Stimulated activated CD4-positive, alpha-beta T cell treated with anti-CD3 and anti-CD28 coated beads, Interleukin-1b, Interleukin-23, amount 100 ng/mL, for 1 hour (primary cell): ENCODE results near the gene RAPGEF3.

Experiments used
- DNase-seq, 2 donors: peaks; one replicate each; pipeline ENCODE4 v3.0.0-alpha.2; 2020; ENCODE audit warnings: low read depth in 2 of 2

Gene RAPGEF3

DNA sequence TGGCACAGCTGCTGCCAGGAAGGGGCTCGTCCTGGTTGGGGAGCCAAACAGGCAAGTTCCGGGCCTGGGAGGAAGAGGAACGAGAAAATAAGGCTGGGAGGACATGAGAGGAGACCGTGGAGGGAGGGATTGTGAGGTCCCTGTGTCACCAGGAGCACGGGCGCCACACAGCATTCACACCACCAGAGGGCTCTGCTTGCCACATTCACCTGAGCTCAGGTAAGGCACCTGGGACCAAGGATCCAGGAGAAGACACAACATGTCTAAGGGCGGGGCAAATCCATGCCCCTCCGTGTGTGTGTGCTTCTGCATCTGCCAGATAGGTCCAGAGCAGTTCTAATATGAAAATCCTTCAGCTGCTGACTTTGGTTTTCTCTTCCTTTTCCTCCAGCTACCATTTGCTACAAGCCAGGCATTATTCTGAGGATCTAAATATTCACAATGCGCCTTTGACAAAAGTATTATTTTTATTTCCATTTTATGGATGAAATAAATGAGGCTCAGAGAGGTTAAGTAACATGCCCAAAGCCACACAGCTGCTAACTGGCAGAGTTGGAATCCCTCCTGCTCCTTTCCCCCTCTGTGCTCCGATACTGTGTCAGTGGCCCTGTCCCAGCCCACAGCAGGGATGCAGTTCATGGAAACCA, 14.6 kb downstream of the RAPGEF3 start:
- DNase-seq = peak; percentile 29 to 33

DNA sequence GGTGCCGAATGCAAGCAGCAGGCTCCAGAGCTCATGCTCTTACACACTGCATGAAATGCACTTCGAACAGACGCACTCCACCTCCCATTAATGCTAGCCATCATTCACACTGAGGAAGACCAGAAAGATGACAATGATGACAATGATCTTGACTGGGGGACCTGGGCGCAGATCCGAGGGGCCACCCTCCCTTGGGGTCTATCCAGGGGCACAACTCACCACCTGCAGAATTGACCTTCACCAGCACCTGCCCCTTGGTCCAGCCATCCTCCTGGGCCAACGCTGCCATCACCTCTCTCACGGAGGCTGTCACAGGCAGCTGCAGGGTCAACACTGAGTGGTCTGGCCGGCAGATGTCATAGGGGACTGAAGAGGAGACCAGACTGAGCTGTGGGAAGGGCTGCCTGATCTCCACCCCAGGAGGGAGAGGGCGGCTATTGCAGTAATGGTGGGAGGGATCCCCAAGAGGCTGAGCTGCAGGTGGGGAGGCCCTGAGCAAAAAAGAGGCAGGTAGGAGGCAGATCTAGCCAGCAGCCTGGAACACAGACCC, 15.3 kb downstream of the RAPGEF3 start:
- no peak for DNase-seq

DNA sequence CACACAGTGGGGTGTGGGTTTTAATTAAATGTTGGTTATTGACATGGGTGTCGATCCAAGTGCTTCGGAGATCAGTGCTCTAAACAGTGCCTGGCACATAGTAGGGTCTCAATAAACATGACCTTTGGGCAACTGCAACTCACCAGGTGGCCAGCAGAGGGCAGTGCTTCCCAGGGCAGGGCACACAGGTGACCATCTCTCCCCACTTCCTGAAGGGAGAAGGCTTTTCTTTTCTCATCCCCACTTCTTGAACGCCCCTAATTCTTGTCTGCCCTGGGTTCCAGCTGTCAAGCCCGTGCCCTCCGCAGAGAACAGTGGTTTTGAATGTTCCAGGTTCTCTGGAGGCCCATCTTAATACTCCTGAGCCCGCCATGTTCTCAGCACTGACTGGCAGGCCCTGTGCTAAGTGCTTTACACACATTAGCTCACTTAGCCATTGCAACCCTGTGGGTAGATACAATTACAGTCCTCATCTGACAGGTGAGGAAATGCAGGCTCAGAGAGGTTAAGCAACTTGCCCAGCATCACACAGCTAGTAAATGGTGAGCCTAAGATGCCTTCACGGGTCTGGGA, 16.3 kb downstream of the RAPGEF3 start:
- DNase-seq = peak; percentile 41 to 63

DNA sequence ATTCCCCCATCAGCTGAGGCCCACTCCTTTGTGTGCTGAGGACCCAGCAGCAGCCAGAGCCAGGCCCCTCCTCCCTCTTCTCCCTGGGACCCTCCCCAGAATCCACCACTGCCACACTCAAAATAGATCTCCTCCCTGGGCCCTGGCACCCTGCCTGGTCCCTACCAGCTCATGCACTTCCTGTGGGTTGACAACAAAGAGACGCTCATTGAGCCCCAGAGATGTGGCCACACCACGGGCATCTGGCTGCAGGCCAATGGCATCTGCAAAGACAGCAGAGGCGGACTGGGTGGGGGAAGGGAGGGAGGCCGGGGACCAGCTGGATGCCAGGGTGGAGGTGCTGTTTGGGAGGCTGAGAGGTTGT, 17.4 kb downstream of the RAPGEF3 start:
- DNase-seq = peak in 1 of 2 donors; percentile 31

DNA sequence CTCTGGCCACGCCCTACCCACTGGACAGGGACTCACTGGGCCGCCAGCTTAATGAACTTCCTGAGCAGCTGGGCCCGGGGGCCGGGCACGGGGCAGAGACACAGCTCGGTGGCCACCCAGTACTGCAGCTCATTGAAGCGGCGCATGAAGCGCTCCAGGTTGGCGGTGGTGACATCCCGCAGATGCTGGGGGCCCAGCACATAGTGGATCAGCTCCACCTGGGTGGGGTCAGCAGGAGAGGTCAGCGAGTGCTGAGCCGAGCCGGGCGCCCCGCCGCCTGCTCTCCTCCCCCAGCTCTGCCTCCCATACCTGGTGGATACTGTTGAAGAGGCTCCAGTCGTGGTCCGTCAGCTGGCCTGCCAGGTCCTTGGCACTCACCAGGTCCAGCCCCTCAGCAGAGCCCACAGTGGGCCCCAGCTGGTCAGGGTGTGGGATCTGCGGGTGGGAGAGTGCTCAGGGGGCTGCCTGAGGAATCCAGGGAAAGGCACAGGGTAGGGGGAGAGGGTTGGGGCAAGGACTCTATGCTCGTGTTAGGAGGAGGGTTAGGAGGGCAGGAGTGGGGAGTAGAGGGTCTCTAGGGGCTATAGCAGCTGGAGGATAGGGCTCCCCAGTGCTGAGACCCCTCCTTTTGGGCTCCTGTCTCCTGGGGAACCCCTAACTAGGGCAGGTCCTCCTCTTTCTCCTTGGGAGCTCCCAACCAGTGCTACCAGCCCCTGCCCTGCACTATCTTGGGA, 17.9 kb downstream of the RAPGEF3 start:
- DNase-seq = no peak

DNA sequence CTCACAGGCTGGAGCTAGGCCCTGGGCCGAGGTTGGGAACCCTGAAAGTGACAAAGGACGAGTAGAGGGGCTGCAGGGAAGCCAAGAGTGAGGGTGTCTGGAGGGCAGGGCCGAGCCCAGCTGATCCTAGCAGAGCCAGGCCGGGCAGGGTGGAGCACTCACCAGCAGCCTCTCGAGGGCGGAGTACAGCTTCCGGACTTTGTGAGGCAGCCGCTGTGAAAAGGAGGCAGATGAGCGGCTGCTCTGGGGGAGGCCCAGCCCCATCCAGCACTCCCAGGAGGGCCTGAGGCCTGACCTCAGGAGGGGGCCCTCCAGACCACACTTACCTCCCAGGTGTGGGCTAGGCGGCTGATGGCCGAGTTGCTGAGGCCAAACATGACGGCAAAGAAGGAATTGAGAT, 18.7 kb downstream of the RAPGEF3 start:
- no peak for DNase-seq

DNA sequence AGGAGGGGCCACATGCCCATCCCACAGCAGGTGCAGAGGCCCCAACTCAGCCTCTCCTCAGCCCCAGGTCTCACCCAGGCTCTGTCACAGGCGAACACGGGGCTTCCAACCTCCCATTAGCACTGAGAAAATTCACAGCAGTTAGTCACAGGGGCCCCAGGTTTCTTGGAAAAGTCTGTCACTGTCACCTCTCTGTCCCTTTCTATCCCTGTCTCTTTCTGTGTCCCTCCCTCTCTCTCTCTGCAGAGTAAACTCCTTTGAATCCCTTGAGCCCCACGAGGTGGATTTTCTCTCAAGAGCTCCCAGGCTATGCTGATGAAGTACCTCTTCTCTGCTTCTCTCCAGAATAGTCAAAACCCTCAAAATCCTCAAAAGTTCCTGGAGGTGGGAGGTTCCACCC, 19.4 kb downstream of the RAPGEF3 start:
- no peak for DNase-seq

DNA sequence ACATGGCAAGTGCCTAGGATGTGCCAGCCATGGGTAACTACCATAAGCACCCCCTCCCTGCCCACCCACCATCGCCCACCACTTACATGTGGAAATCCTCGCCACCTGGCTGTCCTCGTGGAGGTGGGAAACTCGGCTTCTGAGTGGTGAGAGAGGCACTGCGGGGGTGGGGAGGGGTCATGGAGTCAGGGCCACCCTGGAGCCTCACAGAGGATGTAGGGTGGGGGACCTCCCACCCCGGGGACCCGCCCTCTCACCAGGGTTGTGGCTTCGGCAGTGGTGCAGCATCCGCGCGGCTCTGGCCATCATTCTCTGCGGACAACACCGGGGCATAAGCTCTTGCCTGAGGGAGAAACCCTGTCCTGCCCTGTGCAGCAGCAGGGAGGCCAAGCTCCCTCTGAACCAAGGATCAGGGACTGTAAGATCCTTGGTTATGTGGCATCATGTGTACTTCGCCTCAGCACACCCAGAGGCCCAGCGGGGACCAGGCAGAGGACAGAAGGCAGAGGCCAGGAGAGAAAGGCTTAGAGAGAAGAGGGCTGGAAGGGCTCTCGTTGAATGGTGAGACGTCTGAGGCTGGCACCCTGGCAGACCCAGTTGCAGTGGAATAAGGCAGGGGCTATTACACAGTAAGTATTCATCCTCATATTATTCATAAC, 20.6 kb downstream of the RAPGEF3 start:
- no peak for DNase-seq

DNA sequence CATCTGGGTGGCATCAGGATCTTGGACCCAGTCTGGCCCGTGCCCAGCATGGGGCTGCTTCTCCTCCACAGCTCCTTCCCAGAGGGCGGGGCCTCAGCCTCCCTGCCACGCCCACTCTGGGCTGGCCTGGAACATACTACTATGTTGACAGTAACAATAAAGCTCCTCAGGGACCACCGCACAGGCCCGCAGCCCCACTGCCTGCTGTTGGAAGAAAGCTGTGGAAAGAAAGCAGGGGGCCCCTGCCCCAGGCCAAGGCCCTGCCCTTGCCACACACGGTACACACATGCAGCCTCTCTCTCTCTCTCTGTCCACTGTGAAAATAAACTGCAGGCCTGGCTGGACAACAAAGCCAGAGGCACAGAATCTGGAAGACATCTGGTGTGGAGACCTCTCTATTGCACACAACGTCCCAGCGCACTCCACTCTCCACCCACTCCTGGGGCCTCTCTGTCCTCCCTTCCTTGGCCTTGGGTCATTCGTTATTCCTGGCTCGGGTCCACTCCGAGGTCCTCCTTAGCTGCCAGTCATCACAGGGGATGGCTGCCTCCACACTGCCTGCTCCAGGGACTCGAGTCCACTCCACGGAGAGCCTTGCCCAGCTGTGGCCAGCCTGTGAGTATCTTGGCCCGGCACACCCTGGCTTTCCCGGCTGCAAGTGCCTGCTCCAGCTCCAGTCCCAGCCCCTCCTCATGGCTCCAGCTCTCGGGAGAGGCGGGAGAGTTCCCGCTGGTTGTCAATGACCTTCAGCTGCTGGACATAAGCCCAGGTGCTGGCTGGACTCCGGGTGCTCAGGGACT, 21.6 kb downstream of the RAPGEF3 start:
- DNase-seq = no peak

DNA sequence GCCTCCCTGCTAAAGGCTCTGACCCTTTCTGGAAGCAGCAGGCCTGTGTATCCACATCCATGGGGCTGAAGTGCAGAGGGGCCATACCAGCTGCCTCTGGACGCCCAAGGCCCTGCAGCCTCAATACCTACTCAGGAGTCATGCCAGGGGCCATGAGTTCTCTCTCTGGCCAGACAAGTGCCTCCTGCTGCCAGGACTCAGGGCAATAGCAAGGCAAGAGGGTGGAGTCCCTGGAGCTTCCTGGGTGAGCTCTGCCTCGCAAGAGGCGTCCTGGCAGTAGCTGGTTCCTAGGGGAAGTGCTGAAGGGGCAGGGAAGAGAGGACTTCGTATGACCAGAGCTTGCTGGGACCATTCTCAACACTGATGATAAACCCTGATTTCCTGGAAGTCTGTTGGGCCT, 22.5 kb downstream of the RAPGEF3 start:
- no peak for DNase-seq

DNA sequence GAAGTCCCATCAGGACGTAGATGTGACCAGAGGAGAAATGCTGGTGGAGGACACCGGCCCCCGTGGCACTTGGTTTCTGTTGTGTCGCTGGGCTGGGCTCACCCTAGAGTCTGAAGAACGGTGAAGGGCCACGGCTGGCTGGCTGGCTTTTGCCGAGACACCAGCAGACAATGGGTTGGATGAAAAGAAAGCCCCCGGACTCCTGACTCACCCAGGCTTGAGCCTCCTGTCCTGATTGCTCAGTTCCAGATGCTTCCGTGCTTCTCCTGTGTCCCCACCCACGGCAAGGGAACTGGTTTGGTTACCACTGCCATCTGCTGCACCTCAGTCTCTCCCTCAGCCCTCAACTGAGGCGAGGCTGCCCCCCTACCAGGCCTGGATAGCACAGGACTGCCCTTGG, 23.0 kb downstream of the RAPGEF3 start:
- no peak for DNase-seq

DNA sequence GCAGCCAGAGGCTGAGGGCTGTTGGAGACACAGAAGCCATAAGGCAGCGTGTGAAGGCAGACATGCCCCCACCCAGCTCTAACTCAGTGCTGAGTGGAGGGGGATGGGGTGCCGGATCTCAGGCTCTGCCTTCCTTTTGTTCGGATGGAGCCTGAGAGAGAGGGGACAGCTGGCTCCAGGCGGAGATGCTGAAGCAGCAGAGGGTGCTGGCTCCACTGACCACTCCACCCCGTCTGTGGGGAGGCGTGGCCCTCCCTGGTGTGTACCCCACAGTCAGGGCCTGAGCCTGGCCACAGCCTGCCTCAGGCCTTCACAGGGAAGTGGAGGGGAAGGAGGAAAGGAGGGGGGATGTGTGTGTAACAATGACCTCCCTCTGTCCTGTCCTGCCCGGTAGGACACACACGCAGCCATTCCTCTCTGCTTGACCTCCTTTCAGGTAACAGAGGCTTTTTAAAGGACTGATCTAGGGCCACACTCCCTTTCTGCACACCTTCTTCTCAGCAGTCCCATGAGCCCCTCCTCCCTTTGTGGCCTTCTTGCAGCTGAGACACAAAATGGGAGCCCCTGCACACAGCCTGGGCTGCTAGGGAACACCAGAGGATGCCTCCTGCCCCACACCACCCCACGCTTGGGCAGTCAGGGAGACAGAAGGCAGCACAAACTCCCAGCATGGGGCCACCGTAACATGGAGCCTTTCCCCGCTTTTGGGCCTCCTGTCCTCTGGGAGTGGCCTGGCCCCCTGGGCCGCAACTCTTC, 23.8 kb downstream of the RAPGEF3 start:
- DNase-seq = no peak

DNA sequence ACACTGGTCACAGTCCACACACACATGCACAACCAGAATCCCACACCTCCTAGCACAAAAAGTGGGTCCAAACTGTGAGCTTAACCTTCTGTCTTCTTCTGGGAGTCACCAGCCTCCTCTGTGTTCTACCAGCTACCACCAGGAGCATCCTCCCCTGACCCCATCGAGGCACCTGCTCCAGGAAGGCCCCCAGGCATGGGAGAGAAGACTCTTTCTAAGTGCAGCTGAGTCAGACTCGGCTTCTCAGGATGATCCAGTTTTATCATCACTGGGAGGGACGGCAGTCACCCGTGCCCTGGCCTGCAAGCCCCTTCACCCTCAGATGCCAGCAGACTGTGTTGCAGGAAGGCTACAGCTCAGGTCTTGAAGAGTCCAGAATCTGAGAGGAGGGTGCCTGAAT, 25.5 kb downstream of the RAPGEF3 start:
- no peak for DNase-seq

DNA sequence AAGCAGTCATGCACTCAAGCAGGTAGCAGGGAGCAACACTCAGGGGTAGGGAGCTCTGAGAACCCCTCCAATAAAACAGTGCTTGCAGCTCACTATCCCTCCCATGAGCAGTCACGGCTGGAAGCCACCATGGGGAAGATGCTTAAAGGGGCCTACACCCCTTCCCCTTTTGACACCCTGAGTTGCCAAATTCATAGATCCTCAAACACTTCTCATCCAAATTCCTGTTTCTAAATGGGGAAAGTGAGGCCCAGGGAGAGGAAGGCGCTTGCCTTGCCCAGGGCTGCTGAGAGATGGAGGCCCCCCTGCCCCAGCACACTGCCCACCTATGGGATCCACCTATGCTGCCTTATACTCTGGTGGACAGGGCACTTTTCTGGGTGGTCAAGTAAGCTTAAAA, 26.2 kb downstream of the RAPGEF3 start:
- no peak for DNase-seq

DNA sequence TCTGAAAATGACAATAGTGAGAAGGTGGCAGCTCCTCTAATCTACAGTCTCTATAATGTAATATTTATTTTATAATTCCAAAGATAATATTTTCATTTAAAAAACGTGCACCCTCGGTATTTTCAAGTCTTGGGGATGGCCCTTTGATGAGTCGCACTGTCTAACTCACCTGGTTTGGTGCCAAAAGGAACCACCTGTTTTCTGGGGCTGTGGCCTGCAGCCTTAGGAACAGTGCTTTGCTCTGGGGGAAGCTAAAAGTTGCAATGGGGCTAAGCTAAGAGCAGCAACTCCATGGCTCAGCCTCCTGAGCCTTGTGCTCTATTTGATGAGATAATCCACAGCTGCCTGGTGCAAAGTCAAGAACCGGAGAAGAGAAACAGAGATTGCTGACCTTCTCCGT, 27.0 kb downstream of the RAPGEF3 start:
- DNase-seq = no peak

DNA sequence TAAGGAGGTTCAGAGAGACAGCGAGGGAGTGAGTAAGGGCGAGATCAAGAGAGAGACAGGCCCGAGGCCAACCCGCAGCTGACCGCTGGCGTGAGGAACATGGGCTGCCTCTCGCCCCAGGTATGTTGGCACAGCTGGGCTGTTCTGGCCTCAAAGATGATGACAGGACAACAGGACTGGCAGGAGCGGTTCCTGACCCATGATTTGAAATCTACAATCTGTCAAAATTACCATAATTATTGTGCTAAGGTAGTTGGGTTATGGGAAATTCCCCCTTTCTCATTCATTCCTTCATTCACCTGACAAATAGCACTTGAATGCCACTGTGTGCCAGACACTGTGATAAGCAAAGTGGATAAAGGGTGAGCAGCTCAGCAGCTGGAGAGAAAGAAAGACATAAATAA, 28.3 kb downstream of the RAPGEF3 start:
- no peak for DNase-seq

DNA sequence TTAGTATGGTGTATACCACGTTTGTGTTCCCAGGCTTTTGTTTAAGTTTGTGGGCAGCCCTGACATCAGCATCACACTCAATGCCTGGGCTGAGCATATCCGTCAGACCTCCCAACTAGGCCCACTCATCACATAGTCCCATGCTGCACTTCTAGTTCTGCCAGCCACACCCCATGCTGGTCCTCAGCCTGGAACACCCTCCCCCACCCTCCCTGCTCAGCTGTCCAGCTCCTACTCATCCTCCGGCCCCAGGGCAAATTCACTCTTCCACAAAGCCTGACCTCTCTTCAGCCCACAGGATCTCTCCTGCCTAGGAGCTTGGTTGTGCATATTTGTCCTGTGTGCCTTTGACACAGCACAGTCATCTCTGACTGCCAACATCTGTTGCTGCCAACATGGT, 29.4 kb downstream of the RAPGEF3 start:
- DNase-seq = no peak

DNA sequence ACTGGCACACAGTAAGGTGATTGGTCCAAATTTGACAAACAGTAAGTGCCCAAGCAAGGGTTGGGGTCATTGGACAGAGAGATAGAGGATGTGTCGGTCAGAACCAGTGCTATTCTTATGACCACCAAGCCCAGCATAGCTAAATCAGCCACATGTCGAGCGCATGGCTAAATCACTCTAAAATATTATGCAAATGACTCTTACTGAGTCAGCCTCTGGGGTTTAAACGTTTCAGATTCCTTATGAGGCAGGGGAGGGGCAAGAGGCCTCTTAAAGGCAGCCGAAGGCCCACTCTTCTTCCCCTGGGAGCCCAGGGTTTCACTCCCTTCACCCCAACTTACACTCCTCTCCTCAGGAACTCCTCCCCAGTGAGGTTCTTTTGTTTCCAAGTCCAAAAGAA, 32.8 kb downstream of the RAPGEF3 start:
- DNase-seq = no peak

DNA sequence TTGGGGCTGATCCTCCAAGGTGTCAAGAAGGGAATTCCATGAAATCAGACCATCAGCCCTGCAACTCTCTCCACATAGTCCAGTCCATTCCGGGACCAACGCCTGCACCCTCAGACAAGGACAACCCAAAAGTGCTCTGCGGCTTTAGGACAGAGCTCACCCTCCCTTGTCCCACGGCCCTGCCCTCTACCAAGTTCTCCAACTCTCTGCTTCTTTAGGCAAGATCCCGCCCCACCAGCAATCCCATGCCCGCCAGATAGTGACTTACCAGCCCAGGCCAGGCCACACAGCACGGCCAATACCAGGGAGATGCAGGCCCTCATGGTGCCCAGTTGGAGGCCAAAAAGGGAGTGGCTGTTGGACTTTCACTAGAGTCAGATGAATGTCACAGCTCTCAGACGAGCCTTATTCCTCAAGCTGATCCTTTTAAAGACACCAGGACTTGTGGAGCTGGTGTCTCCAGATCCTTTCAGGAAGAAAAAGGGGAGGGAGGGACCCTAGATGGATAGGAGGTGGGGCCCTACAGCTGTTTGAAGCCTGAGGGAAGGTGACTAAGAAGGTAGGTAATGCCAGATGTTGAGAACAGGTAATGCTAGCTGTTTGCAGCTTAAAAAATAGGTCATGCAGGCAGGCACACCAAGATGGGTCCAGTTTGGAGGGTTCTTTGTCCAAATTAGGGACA, 33.4 kb downstream of the RAPGEF3 start, which contains the start of gene ENDOU:
Gene ENDOU, minus strand, starts transcription at position 400 of the 682 bp plus-strand sequence. Its CDS starts 77 bp downstream, at position 323.
- DNase-seq = no peak

DNA sequence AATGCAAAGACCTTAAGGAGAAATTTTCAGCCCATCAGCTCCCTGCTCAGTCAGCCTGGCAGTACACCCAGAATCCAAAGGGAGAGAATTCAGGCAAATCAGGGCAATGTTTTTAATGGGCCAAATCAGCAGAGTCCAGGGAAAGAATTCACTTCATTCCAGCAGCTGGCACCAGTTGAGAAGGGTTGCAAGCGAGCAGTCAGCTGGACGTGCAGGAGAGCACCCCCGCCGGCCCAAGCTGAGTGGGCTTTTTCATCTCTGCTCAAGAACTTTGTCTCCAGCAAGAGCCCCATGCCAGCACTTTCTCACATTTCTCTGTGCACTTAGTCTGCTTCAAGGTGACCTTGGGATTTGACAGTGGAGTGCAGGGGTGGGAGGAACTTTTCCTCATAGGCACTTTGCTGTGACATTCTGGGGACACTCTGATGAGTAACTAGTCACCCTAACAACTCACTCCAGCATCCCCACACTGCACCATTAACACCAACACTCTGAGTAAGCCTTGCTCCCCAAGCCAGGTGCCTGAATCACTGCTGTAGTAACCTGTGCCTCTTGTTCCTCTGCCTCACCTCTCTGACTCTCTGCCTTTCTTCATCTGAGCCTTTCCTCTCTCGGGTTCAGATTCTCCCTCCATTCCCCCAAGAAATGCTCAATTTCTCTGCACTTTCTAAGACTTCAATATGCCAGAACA, 35.6 kb downstream of the RAPGEF3 start:
- no peak for DNase-seq
